ENCODE results near the gene ZNF839.

DNA sequence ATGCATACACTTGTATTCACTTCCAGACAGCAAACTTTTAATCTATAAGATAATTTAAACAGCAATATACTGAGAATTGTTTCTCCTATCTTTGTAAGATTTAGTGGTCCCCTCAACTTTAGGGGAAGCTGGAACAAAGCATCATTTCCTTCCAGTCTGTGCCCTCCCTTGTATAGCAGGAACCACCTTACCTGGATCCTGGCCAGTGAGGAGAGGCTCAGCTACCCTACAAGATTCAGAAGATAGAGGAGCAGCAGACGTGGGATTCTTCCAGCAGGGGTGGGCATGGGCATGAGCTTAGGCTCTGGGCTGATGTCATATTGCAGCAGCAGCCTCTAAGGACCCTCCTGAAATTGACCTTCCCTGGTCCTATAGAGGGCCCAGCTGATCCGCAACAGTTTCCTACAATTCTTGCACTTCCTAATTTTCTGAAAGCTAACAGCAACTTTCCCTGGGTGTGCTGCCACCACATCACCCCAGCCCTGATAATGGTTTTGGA is 35.9 kb upstream of the ZNF839 start:
- TF ChIP-seq CTCF (IDR thresholded peaks at IDR 0.05; ENCODE audit: insufficient read depth, low read length, poor library complexity, severe bottlenecking): no peak
- no peak for TF ChIP-seq EZH2phosphoT487 (conservative IDR thresholded peaks at IDR 0.05; ENCODE audit: low read length)
